HG03460 (cell line): ENCODE data around the gene SERF2.
"Not testable (repeated sequence)": the region's sequence is repeated elsewhere in the genome, so short reads cannot be mapped to it uniquely, and the experiment has no call there.

ENCODE experiments used
- ATAC-seq: cut with Tn5 transposase; IDR thresholded peaks from one replicate; pipeline ENCODE4 v1.9.1; 2021; ENCODE audit not compliant: unreplicated experiment

SERF2 gene

DNA sequence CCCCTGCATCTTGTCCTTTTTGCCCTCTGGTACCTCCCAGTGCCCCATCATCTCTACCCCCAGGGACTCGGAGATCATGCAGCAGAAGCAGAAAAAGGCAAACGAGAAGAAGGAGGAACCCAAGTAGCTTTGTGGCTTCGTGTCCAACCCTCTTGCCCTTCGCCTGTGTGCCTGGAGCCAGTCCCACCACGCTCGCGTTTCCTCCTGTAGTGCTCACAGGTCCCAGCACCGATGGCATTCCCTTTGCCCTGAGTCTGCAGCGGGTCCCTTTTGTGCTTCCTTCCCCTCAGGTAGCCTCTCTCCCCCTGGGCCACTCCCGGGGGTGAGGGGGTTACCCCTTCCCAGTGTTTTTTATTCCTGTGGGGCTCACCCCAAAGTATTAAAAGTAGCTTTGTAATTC, 1.5 kb downstream of the SERF2 start:
- no peak for ATAC-seq

DNA sequence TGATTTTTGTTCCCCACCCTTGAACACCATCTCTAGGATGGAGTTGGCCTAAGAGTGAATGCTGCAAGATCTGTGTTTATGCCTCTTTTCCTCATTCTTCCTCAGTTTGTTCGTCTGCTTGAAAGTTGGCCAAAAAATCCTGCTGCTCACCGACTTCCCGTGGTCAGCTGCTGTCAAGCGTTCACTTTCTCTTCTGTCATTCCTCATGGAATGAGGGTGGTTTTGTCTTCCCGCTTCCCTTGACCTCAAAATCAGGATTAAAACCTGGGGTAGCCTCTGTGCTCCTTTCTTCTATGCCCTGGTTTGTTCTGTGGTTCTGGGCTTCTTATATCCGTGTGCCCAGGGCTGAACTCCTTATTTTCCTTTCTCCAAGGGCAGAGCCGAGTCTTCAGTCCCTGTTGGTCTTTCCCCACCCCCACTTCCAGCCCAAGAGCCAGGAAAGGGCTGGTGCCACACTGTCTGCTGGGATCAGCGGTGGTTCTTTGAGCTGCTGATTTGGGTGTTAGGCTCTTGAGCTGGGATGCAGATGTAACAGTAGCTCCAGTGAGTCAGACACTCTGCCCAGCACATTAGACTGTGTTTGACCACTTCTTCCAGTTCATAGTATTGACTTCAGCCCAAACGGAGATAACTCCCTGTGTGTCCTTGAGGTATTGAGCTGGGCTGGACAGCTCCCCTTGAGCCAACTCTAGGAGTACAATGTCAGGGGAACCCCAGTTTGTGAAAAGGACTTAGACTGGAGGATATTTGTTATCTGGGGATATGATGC, 2.3 kb downstream of the SERF2 start:
- ATAC-seq = no peak

DNA sequence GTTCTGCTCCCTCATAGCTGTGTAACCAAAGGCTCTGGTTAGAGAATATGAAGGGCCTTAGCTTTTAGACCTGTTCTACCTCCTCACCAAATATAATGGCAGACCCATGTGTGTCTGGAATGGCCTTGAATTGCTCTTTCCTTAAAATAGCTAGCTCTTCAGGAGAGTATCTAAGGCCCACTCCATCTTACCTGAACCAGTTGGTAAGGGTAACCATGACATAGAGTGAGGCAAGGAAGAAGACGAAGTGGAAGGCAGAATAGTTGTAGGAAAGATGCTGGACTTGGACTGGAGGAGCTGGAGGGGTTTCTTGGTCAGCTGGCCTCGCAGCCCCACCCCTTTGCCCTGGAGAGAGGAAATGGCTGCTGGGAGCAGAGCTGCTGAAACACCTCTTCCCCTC, 3.1 kb downstream of the SERF2 start:
- ATAC-seq = no peak

DNA sequence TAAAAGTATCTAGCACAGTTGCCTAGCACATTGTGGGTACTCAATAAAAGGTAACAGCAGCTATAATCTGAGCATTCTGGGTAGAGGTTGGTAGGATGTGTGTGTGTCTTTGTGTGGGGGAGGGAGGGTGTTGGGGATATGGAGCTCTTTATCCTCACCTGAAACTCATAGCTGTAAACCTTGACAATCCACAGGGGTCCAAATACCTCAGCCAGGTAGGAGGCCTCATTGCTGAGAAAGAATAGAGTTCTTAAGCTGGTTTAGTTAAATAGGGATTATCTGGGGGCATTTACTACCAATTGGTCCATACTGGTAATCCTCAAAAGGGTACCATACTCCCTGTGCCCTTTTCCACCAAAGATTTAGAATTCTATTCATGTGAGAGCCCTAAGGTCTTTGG, 3.9 kb downstream of the SERF2 start:
- no peak for ATAC-seq

DNA sequence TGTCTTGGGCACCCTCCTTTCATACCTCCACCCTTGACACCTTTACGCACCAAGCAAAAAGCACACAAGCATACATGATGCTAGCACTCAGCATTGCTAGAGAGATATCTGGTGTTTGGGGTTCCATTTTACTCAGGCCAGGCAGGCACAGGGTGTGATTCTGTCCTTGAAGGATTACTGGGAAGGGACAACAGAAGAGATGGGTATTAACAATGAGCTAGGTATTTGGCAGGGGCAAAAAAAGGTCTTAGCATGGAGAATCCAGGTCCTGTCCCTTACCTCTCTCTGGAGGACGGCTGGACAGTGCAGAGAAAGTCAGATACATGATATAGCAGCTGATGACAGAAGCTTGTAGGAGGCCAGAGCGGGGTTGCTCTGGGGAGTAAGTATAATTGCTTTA, 4.4 kb downstream of the SERF2 start:
- no peak for ATAC-seq

DNA sequence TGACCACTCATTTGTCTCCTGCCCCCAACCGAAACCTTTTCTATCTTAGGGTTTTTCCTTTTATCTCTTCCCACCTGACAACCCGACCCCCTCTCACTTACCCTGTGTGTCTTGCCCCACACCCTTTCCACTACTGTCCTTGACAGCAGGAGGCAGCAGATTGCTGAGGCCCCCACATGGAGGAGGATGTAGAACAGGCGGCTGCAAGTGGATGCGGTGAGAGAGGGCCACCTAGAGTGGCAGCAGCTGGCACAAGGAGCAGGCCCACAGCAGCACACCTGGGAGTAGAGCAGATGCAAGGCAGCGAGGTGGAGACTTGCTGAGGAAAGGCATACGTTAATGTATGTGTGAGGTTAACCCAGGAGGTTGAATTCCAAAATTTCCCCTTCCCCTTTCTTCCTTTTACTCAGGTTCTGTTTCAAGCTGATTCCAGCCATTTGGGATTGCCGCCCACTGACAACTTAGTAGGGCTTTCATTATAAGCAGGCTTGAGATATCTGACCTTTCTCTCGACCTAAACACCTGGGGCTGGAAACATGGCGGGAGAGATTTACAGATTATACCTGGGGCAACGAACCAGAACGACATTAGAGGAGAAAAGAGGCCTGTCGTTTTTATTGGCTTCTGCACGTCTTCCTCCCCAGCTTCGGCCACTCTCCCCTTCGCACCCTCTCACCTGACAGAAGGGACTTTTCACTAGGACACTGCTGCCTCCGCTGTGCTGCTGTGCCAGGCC, 7.3 kb downstream of the SERF2 start:
- ATAC-seq = no peak

DNA sequence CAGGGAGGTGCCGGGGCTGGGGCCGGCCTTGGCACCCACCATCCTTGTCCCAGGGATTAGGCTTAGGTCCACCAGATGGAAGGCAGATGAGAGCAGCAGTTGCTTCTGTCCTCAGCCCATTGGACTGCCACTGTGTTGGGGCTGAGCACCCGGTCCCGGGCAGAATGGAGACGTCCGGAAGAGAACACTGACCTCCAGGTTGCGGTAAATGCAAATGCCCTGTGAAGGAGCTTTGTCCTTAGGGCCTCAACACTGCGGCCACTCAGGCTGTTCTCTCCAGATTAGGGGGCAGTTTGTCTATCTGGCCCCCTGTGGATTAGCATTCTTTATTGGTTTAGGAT, 7.8 kb downstream of the SERF2 start, which contains the start of gene SERINC4:
Gene SERINC4 (minus strand): TSS at position 276 of the 341 bp plus-strand sequence. CDS start 234 bp downstream, at position 42.
- no peak for ATAC-seq

DNA sequence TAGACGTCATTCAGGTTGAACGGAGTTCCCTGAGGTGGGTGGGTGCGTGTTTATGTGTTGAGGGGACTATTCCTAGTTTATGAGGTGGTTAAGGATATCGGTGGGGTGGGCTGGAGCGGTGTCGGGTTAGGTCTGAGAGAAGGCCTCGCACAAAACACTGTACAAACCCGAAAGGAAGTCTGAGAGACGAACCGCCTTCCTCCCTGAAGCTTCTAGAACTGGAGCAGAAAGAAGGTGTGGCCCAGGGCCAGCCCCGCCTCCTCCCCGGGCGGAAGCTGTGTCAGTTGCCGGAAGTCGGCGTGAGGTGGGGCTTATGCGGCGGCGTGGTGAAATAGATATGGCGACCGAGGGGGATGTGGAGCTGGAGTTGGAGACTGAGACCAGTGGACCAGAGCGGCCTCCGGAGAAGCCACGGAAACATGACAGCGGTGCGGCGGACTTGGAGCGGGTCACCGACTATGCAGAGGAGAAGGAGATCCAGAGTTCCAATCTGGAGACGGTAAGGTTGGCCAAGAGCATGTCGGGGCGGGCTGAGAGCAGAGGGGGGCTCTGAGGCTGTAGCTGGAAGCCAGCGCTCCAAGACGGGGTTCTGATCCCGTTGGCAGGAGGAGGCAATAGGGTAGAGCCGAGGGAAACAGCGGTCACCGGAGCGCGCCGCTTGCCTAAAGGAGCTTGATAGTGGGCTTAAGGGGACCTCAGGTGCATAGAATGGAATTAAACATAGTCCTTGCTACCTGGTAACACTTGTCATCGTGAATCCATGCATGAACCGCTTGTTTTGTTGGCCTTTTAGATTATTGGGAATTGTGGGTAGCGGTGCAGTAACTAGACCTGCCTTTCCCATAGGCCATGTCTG, 8.4 kb downstream of the SERF2 start, which contains the start of gene HYPK:
Gene HYPK (plus strand): TSS at position 314 of the 856 bp plus-strand sequence. CDS start 24 bp downstream, at position 338.
- peak; percentile 89 for ATAC-seq

DNA sequence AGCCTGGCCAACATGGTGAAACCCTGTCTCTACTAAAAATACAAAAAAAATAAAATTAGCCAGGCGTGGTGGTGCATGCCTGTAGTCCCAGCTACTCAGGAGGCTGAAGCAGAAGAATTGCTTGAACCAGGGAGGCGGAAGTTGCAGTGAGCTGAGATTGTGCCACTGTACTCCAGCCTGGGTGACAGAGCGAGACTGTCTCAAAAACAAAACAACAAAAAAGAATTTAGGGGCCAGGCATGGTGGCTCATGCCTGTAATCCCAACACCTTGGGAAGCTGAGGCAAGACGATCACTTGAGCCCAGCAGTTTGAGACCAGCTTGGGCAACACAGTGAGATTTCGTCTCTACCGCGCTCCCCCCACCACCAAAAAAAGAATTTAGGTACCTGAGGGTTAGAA, 10.6 kb downstream of the SERF2 start:
- not testable (repeated sequence) for ATAC-seq

DNA sequence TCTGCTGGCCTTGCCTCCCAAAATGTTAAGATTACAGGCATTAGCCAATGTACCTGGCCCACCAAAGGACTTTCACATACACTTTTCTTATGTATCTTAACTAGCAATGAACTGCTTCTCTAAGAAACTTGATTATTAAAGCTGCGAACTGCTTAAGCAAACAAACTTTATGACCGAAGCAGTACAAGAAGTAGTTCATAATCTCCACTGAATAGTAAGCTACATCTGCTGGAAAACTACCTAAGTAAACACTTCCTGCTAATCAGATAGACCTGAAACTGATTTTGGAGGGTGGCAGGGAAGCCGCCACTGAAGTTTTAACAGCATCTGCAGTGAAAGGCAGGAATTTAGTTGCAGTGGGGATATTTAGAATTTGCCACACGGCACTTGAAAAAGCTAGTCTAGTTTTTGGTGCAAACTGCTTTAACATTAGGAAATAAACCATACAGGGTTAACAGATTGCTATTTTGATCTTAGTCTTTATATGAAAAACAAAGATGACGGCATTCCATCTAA, 16.4 kb downstream of the SERF2 start:
- no peak for ATAC-seq

DNA sequence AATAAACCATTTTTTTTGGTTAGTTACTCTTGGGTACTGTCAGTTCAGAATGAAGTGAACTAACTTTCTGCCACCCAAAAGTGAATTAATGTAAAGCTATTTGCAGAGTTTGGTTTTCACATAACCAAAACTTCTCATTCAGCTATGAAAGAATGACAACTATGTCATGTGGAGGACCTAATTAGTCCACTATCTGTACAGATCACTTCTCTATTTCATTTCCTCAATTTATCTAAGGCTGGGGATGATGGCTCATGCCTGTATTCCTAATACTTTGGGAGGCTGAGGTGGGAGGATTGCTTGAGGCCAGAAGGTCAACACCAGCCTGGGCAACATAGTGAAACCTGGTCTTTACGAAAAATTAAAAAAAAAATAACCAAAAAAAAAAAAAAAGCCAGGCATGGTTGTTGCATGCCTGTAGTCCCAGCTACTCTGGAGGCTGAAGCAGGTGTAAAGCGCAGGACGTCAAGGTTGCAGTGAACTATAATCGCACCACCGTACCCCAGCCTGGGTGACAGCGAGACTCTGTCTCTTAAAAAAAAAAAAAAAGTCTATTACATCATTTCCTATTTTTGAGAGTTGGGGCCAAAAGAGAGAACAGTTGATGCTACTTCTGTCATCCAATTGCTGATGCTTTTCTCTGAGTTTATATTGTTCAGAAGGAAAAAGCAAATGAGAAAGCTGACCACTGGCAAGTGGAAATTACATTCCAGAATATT, 17.0 kb downstream of the SERF2 start:
- ATAC-seq = peak; percentile 62

DNA sequence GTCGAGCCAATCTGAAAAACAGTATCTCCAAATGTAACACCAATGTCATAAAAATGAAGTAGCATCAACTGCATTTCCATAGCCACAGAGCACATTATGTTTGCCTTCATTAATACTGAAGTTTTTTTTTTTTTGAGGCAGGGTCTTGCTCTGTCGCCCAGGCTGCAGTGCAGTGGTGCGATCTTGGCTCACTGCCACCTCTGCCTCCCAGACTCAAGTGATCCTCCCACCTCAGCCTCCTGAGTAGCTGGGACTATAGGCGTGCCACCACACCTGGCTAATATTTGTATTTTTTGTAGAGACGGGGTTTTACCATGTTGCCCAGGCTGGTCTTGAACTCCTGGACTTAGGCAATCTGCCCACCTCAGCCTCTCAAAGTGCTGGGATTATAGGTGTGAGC, 22.9 kb downstream of the SERF2 start:
- ATAC-seq = not testable (repeated sequence)

DNA sequence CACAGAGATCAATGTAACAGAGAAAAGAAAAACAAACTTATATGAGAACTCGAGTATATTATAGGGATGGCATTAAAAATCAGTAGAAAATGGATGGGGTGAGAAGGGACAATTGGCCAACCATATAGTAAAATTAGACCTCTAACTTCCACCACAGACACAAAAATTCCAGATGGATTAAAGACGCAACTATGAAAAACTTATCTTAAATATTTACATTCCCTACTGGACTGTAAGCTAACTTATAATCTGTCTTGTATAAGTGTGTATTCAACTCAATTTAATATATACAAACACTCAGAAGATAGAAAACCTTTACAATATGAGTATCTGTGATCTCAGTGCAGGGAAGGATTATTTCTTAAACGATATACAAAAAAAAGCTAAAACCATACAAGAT, 29.4 kb downstream of the SERF2 start:
- ATAC-seq = no peak

DNA sequence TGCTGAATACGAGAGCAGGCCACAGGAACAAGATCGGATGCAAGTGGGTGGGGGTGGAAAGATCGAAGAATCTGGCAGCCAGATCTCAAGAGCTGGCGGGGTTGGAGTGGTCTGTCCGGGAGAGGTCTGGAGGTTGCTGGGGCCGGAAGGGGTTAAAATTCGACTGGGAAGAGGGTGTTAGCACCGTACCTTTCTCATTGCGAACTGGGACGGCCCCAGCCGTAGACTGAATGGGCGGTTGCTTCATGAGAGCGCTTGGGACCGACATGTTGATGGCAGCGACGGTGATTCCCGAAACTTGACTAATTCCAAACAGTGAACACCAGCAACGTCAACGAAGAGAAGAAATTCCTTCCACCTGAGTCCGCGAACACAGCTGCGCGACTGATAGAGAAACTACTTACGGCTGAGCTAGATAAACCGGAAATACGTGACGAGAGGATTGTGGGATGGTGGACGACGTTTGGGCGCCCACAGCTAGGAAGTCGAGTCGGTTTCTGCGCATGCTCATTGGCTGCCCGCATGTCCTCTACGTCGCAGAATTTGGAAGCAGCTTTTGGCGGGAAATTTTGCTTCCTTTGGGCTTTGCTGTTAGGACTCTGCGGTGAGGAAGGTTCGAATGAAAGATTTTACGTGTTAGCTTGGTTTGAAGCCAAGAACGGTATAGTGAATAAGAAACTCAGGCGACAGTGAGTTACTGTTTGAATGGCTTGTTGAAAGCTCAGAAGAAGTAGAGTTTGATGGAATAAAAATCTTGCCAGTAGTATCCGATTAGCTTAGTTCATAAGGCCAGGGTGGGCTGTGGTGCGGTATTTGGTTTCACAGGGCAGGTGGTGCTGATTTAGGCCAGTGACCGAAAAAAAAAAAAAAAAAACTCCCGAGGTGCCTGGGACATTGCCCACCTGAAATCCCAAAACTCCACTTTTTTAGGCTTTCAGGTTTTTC, 32.5 kb downstream of the SERF2 start, which contains the start of gene MFAP1:
Gene MFAP1 (minus strand): TSS at position 389 of the 945 bp plus-strand sequence. CDS start 121 bp downstream, at position 268.
- peak; percentile 70 for ATAC-seq

DNA sequence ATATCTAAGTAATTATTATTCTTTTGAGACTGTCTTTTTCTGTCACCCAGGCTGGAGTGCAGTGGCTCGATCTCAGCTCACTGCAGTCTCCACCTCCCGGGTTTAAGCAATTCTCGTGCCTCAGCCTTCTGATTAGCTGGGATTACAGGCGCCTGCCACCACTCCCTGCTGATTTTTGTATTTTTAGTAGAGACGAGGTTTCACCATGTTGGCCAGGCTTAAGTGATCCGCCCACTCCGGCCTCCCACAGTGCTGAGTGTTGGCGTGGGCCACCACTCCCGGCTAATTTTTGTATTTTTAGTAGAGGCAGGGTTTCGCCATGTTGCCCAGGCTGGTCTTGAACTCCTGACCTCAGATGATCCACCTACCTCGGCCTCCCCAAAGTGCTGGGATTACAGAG, 33.2 kb downstream of the SERF2 start:
- not testable (repeated sequence) for ATAC-seq

DNA sequence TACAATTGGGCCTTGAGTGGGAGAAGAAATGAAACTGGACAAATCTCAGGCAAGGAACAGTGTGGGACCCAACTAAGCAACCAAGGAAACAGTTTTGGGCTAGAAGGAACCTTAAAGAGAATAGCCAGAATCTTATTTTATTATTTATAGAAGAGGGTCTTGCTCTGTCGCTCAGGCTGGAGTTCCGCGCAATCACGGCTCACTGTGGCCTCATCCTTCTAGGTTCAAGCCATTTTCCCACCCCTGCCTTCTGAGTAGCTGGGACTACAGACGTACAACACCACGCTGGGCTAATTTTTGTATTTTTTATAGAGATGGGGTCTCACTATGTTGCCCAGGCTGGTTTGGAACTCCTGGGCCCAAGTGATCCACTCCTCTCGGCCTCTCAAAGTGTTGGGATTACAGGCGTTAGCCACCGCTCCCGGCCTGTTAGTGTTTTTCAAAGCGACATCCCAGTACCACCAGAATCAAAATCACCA, 33.9 kb downstream of the SERF2 start:
- no peak for ATAC-seq

DNA sequence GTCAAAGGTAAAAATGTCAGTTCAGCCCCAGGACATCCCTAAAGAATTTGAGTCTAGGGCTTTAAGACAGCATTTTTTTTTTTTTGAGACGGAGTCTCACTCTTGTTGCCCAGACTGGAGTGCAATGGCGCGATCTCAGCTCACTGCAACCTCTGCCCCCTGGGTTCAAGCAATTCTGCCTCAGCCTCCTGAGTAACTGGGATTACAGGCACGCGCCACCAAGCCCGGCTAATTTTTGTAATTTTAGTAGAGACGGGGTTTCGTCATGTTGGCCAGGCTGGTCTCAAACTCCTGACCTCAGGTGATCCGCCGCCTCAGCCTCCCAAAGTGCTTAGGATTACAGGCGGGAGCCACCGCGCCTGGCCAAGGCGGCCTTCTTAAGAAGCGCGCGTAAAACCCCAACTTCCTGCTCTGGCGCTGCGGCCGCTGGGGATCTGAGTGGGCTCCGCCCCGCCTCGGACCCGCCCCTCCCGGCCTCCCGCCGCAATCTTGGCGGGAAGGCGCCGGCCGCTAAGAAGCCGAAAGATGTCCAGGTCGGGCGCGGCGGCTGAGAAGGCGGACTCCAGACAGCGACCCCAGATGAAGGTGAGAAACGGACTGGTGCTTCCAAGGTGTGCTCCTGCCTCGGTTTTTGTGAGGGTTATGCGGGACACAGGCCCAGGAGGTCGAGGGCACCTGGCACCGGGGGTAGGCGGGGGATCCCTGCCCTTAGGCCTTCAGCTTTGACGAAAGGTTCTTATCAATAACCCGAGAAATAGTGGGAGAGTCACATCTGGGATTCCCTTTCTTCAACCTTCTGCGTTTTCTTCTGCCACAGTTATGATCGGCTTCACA, 34.6 kb downstream of the SERF2 start, which contains the start of gene WDR76:
Gene WDR76 (plus strand): TSS at position 495 of the 834 bp plus-strand sequence. CDS start 31 bp downstream, at position 526.
- ATAC-seq = peak; percentile 49

DNA sequence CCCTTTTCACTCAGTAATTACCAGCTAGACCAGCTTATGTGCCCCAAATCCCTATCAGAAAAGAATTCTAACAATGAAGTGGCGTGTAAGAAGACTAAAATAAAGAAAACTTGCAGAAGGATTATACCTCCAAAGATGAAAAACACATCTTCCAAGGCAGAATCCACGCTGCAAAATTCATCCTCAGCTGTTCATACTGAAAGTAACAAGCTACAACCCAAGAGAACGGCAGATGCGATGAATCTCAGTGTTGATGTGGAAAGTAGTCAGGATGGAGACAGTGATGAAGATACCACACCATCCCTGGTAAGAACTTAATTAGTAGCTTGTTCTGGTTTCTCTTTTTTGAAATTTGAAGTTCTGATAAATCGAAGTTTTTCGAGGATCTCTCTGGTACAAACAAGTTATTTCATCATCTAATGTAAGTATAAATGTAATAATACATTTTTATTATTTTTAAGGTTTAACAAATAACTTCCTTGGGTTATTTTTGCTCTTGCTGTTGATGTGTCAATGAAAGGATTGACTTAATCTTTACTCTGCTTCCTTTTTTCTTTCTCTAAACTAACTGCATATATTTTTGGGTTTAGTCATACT, 36.0 kb downstream of the SERF2 start:
- ATAC-seq = no peak
